H9 (cell line): Measurements from ENCODE around the gene CYP4V2. TPM values are rescaled to one million over a fixed set of nuclear protein-coding genes. Genes with fewer than 3 reads are reported as not detected.

Experiments
- DNase-seq: peaks from one replicate; pipeline ENCODE4 v3.0.0-alpha.2; 2017
- H2AFZ ChIP-seq: one replicate; pipeline ENCODE4 v1.6.1; 2013; ENCODE audit warnings: mild to moderate bottlenecking, low read length, control low read depth, moderate library complexity
- H2AK5ac ChIP-seq: 2 replicates; pipeline ENCODE4 v1.6.1; 2013; ENCODE audit warnings: low read length, control low read depth, mixed read lengths; ENCODE audit not compliant: insufficient read length
- H2BK120ac ChIP-seq: one replicate; pipeline ENCODE4 v1.6.1; 2013; ENCODE audit warnings: low read depth, mild to moderate bottlenecking, low read length, control low read depth, inconsistent platforms; ENCODE audit not compliant: poor library complexity, severe bottlenecking
- H2BK12ac ChIP-seq: 2 replicates; pipeline ENCODE4 v1.6.1; 2013; ENCODE audit warnings: low read length, control low read depth, mixed read lengths, low read depth; ENCODE audit not compliant: insufficient read length
- H2BK15ac ChIP-seq: 2 replicates; pipeline ENCODE4 v1.6.1; 2013; ENCODE audit warnings: low read depth, low read length, control low read depth
- H2BK20ac ChIP-seq: one replicate; pipeline ENCODE4 v1.6.1; 2013; ENCODE audit warnings: low read depth, mild to moderate bottlenecking, low read length, control low read depth, inconsistent platforms; ENCODE audit not compliant: poor library complexity, severe bottlenecking
- H2BK5ac ChIP-seq: 2 replicates; pipeline ENCODE4 v1.6.1; 2013; ENCODE audit warnings: low read length, control low read depth, mixed read lengths; ENCODE audit not compliant: insufficient read length
- H3K14ac ChIP-seq: 2 replicates; pipeline ENCODE4 v1.6.1; 2013; ENCODE audit warnings: low read length, control low read depth; ENCODE audit not compliant: insufficient read depth
- H3K18ac ChIP-seq: 2 replicates; pipeline ENCODE4 v1.6.1; 2013; ENCODE audit warnings: low read depth, mild to moderate bottlenecking, mixed read lengths, low read length, control low read depth; ENCODE audit not compliant: insufficient read length
- H3K23ac ChIP-seq: 2 replicates; pipeline ENCODE4 v1.6.1; 2013; ENCODE audit warnings: low read length, control low read depth, mixed read lengths, low read depth; ENCODE audit not compliant: insufficient read length
- H3K23me2 ChIP-seq: 2 replicates; pipeline ENCODE4 v1.6.1; 2013; ENCODE audit warnings: low read depth, mild to moderate bottlenecking, mixed read lengths, low read length, control low read depth; ENCODE audit not compliant: insufficient read length, poor library complexity, severe bottlenecking
- H3K27ac ChIP-seq: 2 replicates; pipeline ENCODE4 v1.5.1; 2013; ENCODE audit warnings: low read length, control low read depth, mixed read lengths, low read depth; ENCODE audit not compliant: insufficient read length
- H3K27me3 ChIP-seq: 2 replicates; pipeline ENCODE4 v1.6.1; 2013; ENCODE audit warnings: low read length, control low read depth, inconsistent platforms; ENCODE audit not compliant: insufficient read depth
- H3K4ac ChIP-seq: 2 replicates; pipeline ENCODE4 v1.6.1; 2013; ENCODE audit warnings: low read depth, mild to moderate bottlenecking, control low read depth, inconsistent platforms, low read length, moderate library complexity
- H3K4me1 ChIP-seq: 2 replicates; pipeline ENCODE4 v1.6.1; 2013; ENCODE audit warnings: low read length, control low read depth, inconsistent platforms; ENCODE audit not compliant: insufficient read depth
- H3K4me2 ChIP-seq: 2 replicates; pipeline ENCODE4 v1.6.1; 2013; ENCODE audit warnings: low read length, control low read depth, mixed read lengths; ENCODE audit not compliant: insufficient read length, insufficient read depth
- H3K56ac ChIP-seq: 2 replicates; pipeline ENCODE4 v1.6.1; 2013; ENCODE audit warnings: low read depth, mild to moderate bottlenecking, mixed read lengths, low read length, control low read depth; ENCODE audit not compliant: insufficient read length
- H3K79me1 ChIP-seq: 2 replicates; pipeline ENCODE4 v1.6.1; 2013; ENCODE audit warnings: low read depth, mild to moderate bottlenecking, moderate library complexity, low read length, control low read depth, inconsistent platforms; ENCODE audit not compliant: insufficient read depth, poor library complexity, severe bottlenecking
- H3K79me2 ChIP-seq: 2 replicates; pipeline ENCODE4 v1.6.1; 2013; ENCODE audit warnings: low read length, control low read depth, inconsistent platforms; ENCODE audit not compliant: insufficient read depth
- H3K9ac ChIP-seq: 2 replicates; pipeline ENCODE4 v1.6.1; 2013; ENCODE audit warnings: low read length, control low read depth, mixed read lengths; ENCODE audit not compliant: insufficient read length; ENCODE audit errors: extremely low read depth
- H3K9me3 ChIP-seq: one replicate; pipeline ENCODE4 v1.6.1; 2013; ENCODE audit warnings: low read depth, low read length, inconsistent platforms; ENCODE audit not compliant: control insufficient read depth
- H3T11ph ChIP-seq: one replicate; pipeline ENCODE4 v1.6.1; 2013; ENCODE audit warnings: mild to moderate bottlenecking, low read length, control low read depth, inconsistent platforms
- H4K20me1 ChIP-seq: one replicate; pipeline ENCODE4 v1.6.1; 2013; ENCODE audit not compliant: control insufficient read depth, insufficient read length, insufficient read depth
- H4K5ac ChIP-seq: 2 replicates; pipeline ENCODE4 v1.6.1; 2013; ENCODE audit warnings: low read depth, mild to moderate bottlenecking, mixed read lengths, low read length, control low read depth; ENCODE audit not compliant: insufficient read length
- H4K8ac ChIP-seq: replicated peaks from 2 replicates; pipeline ENCODE4 v1.6.1; 2013; ENCODE audit warnings: low read length, control low read depth, mixed read lengths, low read depth; ENCODE audit not compliant: insufficient read length
- H4K91ac ChIP-seq: 2 replicates; pipeline ENCODE4 v1.6.1; 2013; ENCODE audit warnings: low read depth, mild to moderate bottlenecking, moderate library complexity, mixed read lengths, low read length, control low read depth; ENCODE audit not compliant: insufficient read length
- H3K27ac Mint-ChIP-seq, 3 experiments: 2 replicates in 2 of 3; 3 replicates in 1 of 3; pipeline ENCODE4 v1.8.0; 2020 to 2021; ENCODE audit warnings: mixed read lengths in 3 of 3, mild to moderate bottlenecking in 1 of 3, moderate library complexity in 1 of 3
- H3K27me3 Mint-ChIP-seq: 2 replicates; pipeline ENCODE4 v1.8.0; 2021; ENCODE audit warnings: low read depth, mild to moderate bottlenecking, moderate library complexity, mixed read lengths
- H3K36me3 Mint-ChIP-seq, 3 experiments: 2 replicates in 2 of 3; 3 replicates in 1 of 3; pipeline ENCODE4 v1.8.0; 2020 to 2021; ENCODE audit warnings: low read depth in 3 of 3, mixed read lengths in 3 of 3; ENCODE audit not compliant: insufficient read depth in 1 of 3
- H3K4me1 Mint-ChIP-seq, 2 experiments: 2 replicates each; pipeline ENCODE4 v1.8.0; 2020; ENCODE audit warnings: mixed read lengths in 2 of 2
- H3K4me3 Mint-ChIP-seq, 2 experiments: 2 replicates in 1 of 2; 3 replicates in 1 of 2; pipeline ENCODE4 v1.8.0; 2020 to 2021; ENCODE audit warnings: mild to moderate bottlenecking in 2 of 2, mixed read lengths in 2 of 2, moderate library complexity in 1 of 2
- H3K9me3 Mint-ChIP-seq, 2 experiments: 2 replicates in 1 of 2; 3 replicates in 1 of 2; pipeline ENCODE4 v1.8.0; 2020; ENCODE audit warnings: mild to moderate bottlenecking in 2 of 2, mixed read lengths in 2 of 2, moderate library complexity in 1 of 2
- CTCF ChIP-seq: fragments of 200-600 bp; sonication (generic); conservative IDR thresholded peaks from 3 replicates; pipeline ENCODE4 v1.8.0; 2021; ENCODE audit warnings: antibody characterized with exemption, mild to moderate bottlenecking
- WGBS: extraction: QIAGEN DNeasy Blood & Tissue Kit; methylation state at CpG from one replicate; pipeline ENCODE4 v1.1.7; 2013; ENCODE audit warnings: missing lambda C conversion rate, low lambda C conversion rate, mixed read lengths; ENCODE audit not compliant: insufficient read length; ENCODE audit errors: extremely low coverage; 5-methylcytosine and 5-hydroxymethylcytosine counted together
- total RNA-seq: library from RNA; stranded (reverse); gene quantifications from 2 replicates; pipeline ENCODE4 v1.2.1, GENCODE V29; 2021

Gene CYP4V2
- total RNA-seq, 1 experiment from 2014 or later: 1.0 TPM

- no peak overlapping the region for H2BK120ac ChIP-seq
- WGBS: no CpG with 5 or more reads among the region's 8 CpGs
- H3K27ac ChIP-seq: no peak overlapping the region
- no peak overlapping the region for H2BK15ac ChIP-seq
- Mint-ChIP-seq H3K4me1 (peaks cover 18 to 19% of the 10 kb centered on the region in 2 experiments), H3K27ac (no peak overlapping the region; a peak in 1 of 7 replicates), H3K36me3 (peaks cover 0 to 7% (median 1%) of the 10 kb centered on the region in 3 experiments; a peak in 4 of 7 replicates), H3K27me3 (no peaks in the 10 kb centered on the region), H3K4me3 (no peak overlapping the region; a peak in 1 of 5 replicates), H3K9me3 (peaks cover 2 to 9% of the 10 kb centered on the region in 2 experiments; a peak in 4 of 5 replicates)
- no peaks in the 10 kb centered on the region for H3K4me1 ChIP-seq
- H3T11ph ChIP-seq: no peak overlapping the region
- no peak overlapping the region for H4K5ac ChIP-seq
- H4K20me1 ChIP-seq: no peaks in the 10 kb centered on the region
- no peak overlapping the region for H3K23ac ChIP-seq
- no peaks in the 10 kb centered on the region for H3K79me2 ChIP-seq
- H3K79me1 ChIP-seq: no peaks in the 10 kb centered on the region
- DNase-seq: no peak
- H3K14ac ChIP-seq: no peak overlapping the region
- no peaks in the 10 kb centered on the region for H3K27me3 ChIP-seq
- no peak overlapping the region for H2AFZ ChIP-seq
- H3K9ac ChIP-seq: no peak overlapping the region
- no peaks in the 10 kb centered on the region for H3K23me2 ChIP-seq
- H3K18ac ChIP-seq: no peak overlapping the region
- H3K4me2 ChIP-seq: no peak overlapping the region
- no peak overlapping the region for H4K8ac ChIP-seq
- no peaks in the 10 kb centered on the region for H3K9me3 ChIP-seq
- H2BK20ac ChIP-seq: no peak overlapping the region
- H2BK12ac ChIP-seq: no peak overlapping the region
- no peak overlapping the region for H3K4ac ChIP-seq
- H3K56ac ChIP-seq: no peak overlapping the region
- H4K91ac ChIP-seq: no peak overlapping the region
- no peak for TF ChIP-seq CTCF
- H2AK5ac ChIP-seq: no peak overlapping the region
- no peak overlapping the region for H2BK5ac ChIP-seq
Observed at GRCh38 chr4:186202490-186203140, 11.2 kb downstream of the CYP4V2 start.
